Activated CD4-positive, alpha-beta T cell treated with anti-CD3 and anti-CD28 coated beads, Interleukin-2, amount 50 U/mL, for 24 hours (primary cell): ENCODE results near the gene LRRC75A.
"Not testable (repeated sequence)": the region's sequence is repeated elsewhere in the genome, so short reads cannot be mapped to it uniquely, and the experiment has no call there.

ENCODE experiments used
- DNase-seq, 2 donors: peaks; one replicate each; pipeline ENCODE4 v3.0.0-alpha.2; 2020; ENCODE audit warnings: low read depth in 1 of 2, low spot score in 1 of 2

Gene LRRC75A

GRCh38 chr17:16491703-16492612 lies at the start of gene LRRC75A:
LRRC75A (minus strand) TSS chr17:16492193; CDS start chr17:16491990, 203 bp downstream.
- peak in 1 of 2 donors; percentile 23 for DNase-seq

DNA sequence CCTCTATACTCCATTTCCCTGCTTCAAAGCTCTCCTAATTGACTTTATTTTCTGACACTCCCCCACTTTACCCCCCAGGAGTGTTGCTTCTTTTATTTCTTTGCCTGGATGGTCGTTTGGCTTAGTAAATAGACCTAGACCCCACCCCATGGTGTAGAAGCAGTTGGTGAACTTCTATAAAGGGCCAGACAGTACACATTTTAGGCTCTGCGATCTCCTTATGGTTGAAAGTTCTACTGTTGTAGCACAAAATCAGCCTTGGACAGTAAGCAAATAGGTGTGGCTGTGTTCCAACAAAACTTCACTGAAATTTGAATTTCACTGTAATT lies 45.1 kb upstream of the LRRC75A start:
- no peak for DNase-seq

- no peak for DNase-seq
Measured at GRCh38 chr17:16534236-16534635, 42.2 kb upstream of the LRRC75A start.

DNA sequence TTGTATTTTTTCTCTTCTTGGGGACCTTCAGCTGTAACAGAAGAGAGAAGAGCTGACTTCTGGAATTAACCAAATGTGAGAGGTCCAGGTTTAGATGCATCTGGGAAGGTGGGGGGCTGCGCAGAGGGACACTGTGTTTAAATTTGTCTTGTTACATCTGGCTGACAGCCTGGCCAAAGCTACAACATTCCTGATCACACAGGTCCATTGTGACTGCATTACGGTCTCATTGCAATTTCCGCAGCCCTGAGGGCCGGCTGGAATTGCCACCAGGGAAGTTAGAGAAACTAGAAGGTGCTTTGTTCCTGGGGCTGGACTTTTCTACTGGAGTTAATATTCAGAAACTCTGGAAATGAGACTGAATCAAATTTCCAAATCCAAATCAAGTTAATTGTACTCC lies 37.9 kb upstream of the LRRC75A start:
- no peak for DNase-seq

DNA sequence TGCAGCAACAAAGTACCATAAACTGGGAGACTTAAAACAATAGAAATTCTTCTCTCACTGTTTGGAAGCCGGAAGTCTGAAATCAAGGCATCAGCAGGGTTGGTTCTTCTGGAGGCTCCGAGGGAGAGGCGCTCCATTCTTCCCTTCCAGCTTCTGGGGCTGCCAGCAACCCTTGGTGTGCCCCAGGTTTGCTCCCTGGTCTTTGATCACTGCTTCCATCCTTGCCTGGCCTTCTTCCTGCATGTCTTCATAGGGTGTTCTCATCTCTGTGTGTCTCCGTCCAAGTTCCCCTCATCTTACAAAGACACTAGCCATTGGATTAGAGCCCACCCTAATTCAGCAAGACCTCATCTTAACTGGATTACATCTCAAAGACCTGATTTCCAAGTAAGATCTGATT lies 35.3 kb upstream of the LRRC75A start:
- no peak for DNase-seq

- DNase-seq = not testable (repeated sequence)
Measured at GRCh38 chr17:16525556-16525955, 33.6 kb upstream of the LRRC75A start.

DNA sequence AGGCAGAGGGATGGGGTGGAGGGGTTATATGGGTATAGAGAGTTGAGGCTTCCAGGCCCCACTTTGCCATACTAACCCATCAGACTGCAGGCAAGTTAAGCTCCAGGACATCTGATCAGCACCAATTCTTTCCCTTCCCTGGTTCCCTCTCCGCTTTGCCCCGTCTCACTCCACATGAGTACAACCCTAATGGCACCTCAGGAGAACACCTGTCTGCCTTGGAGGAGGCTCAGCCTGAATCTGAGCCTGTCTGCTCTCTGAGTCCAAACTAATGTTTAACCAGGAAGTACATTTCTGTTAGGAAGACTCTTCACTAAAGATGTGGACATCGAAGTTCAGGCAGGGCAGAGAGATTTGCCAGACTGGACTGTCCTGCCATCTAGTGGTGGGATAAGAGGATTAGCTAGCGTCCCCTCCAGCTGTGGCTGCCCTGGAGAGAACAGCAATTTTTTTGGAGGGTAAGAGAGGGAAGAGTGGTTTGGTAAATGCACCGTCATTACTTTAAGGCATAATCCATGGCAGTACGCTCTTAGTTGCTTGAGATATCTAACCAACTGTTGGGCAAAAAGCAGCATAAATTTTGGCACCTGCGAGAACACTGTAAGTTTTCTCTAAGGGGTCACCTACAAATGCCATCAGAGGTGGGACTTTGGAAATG lies 29.2 kb upstream of the LRRC75A start:
- DNase-seq = peak; percentile 11 to 60

DNA sequence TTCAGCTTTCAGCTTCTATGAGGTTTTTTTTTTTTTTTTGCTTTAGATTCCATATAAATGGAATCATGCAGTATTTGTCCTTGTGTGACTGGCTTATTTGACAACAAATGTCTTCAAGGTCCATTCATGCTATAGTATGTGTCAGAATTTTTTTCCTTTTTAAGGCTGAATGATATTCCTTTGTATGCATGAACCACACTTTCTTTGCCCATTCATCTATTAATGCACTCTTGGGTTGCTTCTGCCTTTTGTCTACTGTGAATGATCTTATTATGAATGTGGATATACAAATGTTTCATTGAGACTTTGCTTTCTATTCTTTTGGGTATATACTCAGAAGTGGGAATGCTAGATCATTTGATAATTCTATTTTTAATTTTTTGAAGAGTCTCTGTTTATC lies 27.0 kb upstream of the LRRC75A start:
- no peak for DNase-seq

DNA sequence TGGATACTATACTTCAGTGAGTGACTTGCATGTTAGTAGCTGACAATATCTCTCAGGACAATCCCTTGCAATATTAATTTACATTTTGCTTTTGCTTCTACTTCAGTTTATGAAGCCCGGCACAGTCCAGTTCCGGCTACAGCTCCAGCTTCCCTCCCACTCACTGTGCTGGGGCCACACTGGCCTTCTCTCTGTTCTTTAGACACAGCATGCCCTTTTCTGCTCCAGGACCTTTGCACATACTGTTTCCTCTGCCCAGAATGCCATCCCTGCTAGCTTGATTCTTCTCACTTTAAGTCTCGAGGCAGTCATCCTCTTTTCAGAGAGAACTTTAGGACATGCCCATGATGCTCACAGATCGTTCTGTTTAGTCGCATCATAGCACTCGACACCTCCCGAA lies 25.5 kb upstream of the LRRC75A start:
- no peak for DNase-seq

DNA sequence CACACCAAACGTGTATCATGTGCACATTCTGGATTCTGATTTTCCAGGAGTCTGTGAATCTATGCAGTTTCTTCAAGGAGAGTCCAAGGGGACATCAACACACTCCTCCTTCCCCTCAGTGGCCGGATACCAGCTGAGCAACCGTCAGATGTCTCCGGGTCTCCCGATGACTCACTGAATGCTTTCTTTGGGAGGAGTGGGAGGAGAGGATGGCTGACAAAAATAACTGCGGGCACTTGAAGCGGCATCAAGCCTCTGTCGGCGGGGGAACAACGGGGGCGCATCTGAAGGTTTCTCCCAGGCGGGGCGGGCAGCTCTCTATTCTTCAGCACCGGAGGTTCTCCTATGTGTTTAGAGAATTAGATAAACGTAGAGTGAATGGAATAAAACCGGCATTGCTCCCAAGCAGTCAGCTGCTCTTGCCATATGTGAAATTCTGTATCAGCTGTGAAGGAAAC lies 24.6 kb upstream of the LRRC75A start:
- no peak for DNase-seq

DNA sequence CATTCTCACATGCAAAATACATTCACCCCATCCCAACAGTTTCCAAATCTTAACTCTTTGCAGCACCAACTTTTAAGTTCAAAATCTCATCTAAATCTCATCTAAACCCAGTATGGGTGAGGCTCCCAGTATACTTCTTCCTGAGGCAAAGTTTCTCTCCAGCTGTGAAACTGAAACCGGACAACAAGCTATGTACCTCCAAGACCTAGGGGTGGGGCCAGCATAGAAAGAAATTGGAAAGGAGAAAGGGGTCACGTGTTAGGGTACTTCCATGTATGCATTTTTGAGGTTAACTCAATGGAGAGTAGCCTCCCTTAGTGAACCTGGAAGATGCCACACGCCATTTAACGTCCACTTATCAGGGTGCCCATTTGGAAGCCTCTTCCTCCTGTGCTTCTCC lies 23.9 kb upstream of the LRRC75A start:
- no peak for DNase-seq

DNA sequence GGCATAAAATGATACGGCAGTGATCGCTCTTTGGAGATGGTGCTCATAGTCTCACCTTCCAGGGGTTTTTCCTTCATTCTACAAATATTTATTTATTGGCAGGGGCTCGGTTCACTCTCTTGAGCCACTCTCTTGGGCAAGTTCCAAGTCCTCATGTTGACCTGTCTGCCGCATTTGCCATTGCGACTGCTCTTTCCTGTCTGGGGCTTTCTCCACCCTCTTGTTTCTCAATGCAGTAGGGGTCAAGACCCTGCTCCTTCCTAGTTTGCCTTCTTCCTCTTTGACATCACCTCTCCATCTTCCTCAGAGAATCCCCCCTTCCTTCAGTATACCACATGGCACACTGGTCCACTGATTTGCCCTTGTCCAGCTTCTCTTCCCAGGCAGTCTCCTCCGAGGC lies 21.9 kb upstream of the LRRC75A start:
- DNase-seq = no peak

DNA sequence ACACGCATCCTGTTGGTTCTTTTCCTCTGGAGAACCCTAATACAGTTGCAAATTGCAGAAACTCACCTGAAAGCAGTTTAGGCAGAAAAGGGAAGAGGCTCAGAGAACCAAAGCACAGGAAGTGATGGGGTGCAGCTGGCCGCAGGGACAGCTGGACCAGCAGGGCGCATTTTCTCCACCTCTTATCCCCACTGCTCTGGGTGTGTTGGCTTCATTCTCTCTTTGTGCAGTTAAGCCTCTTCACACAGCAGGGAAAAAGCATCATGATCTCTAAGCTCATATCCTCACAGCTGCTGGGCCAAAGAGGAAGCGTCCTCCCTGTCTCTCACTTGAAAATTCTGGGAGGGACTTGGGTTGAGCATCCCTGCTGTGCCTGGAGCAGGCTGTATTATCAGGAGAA lies 20.0 kb upstream of the LRRC75A start:
- DNase-seq = no peak

GRCh38 chr17:16511593-16511992 lies 19.6 kb upstream of the LRRC75A start:
- no peak for DNase-seq

DNA sequence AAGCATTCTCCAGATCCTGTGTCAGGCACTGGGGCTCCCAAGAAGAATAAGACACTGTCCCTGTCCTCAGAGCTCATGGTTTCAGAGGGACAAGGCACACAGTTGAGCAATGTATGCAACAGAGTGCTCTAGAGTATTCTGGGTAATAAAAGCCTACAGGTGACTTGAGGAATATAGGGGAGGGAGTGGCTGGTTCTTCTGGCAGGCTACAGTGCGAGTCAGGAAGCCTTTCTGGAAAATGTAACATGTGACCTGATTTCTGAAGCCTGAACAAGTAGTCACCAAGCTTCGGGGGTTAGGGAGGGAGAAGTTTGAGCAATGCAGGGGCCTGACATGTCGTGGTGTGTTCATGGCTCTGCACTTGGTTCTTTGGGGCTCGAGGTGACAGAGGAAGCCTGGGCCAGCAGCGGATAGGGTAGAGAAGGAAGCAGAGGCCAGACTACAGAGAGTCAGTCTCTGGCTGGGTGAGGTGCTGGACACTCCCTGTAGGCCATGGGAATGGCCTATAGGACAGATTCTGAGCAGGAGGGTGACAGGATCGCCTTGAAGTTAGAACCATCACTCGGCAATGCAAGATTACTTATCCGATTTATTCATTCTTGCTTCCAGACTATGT lies 16.0 kb upstream of the LRRC75A start:
- no peak for DNase-seq

DNA sequence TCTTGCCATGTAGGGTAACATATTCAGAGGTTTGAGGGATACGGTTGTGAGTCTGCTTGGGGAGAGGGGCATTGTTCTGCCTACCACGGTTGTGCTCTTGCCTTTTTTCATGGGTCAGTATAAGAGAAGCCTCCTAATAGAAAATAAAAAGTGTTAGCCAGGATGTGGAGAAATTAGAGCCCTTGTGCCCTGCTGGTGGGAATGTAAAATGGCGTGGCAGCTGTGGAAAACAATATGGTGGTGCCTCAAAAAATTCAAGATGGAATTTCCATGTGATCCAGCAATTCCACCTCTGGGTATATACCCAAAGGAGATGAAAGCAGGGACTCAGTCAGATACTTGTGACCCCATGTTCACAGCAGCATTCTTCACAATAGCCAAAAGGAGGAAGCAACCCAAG lies 14.2 kb upstream of the LRRC75A start:
- DNase-seq = no peak

GRCh38 chr17:16504984-16505383 lies 13.0 kb upstream of the LRRC75A start:
- DNase-seq = no peak

GRCh38 chr17:16496820-16497489 lies 5.0 kb upstream of the LRRC75A start:
- no peak for DNase-seq

DNA sequence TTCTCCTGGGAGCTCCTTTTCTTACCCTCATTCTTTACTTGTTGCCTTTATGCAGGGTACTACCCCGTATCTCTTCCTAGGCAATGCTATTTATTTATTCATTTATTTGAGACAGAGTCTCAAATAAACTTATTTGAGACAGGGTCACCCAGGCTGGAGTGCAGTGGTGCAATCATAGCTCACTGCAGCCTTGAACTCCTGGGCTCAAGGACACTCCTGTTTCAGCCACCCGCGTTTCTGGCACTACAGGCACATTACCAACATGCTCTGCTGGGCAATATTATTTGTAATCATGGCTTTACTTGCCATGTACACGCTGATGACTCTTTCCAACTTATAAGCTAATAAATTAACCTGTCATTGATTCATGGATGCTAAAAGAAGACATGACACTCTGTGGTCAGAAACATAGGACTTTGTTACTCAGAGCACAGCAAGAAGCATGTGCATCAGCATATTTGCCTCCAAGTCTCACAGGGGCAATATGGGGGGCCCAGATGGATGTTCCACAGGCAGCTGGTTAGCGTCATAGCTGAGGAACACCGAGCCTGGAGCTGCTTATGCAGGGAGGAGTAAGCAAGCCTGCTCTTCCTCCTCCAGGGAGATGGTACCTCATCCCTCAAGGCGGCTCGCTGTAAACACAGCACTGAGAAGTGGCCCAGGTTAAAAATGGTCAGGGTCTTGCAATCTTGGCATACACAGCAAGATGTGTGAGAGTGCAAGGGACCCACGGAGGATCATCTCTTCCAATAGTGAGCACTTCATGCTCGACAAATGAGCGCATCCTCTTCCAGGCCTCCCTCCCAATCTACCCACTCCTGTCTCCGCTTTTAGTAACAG lies 4.2 kb upstream of the LRRC75A start:
- DNase-seq = no peak

DNA sequence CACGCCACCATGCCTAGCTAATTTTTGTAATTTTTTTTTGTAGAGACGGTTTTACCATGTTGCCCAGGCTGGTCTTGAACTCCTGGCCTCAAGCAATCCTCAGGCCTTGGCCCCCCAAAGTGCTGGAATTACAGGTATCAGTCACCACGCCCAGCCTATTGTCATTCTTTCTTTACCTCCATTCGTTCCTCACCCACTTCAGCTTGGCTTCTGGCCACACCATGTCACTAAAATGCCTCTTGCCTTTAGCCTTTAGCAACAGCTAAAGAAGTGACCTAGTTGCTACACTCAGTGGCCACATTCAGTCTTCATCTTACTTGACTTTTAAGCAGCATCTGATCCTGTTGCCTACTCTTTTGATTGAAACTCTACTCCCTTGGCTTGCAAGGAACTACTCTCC lies 3.6 kb upstream of the LRRC75A start:
- DNase-seq = no peak

DNA sequence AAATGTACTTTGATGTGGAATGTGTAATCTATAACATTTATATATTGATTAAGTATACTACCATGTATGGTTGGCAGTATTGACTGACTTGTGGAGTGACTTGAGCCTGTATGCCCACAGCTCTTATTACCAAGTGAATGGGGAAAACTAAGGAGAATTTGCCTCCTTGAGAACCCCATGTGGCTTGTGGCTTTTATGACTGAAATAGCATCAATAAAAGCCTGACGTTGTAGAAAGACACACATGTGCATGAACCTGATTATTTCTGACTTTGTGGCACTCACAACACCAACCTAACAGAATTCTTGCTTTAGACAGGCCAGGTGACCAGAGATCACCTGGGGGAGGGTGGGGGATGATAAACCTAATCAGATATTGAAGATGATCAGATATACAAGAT lies 2.1 kb upstream of the LRRC75A start:
- no peak for DNase-seq
